ENCODE data around the gene OLFM1.

GRCh38 chr9:135047521-135047920, 39.9 kb upstream of the OLFM1 start:
- TF ChIP-seq CTCF (IDR thresholded peaks at IDR 0.05) (no peak), POLR2AphosphoS5 (IDR thresholded peaks at IDR 0.05) (no peak), EP300 (IDR thresholded peaks at IDR 0.05) (no peak)
